Superior temporal gyrus (tissue), 1 donor: ENCODE measurements around the gene SLC13A4.
"Not testable (repeated sequence)": the region's sequence is repeated elsewhere in the genome, so short reads cannot be mapped to it uniquely, and the experiment has no call there.

ENCODE experiments used
- DNase-seq: peaks from one replicate; pipeline ENCODE4 v3.0.0-alpha.2; 2016; ENCODE audit errors: extremely low spot score

The SLC13A4 gene

GRCh38 chr7:135753616-135754413 lies 25.8 kb upstream of the SLC13A4 start:
- DNase-seq: no peak

- no peak for DNase-seq
Observed at GRCh38 chr7:135748770-135749169, 20.8 kb upstream of the SLC13A4 start, which contains the start of gene FAM180A. TSS of gene FAM180A (minus strand) at chr7:135748813. CDS start at chr7:135748580, 233 bp downstream.

- no peak for DNase-seq
Observed at GRCh38 chr7:135747366-135747765, 19.4 kb upstream of the SLC13A4 start.

- no peak for DNase-seq
Observed at GRCh38 chr7:135745703-135746312, 17.8 kb upstream of the SLC13A4 start.

- no peak for DNase-seq
Observed at GRCh38 chr7:135744938-135745702, 17.1 kb upstream of the SLC13A4 start.

- DNase-seq: no peak
Observed at GRCh38 chr7:135743907-135744731, 16.1 kb upstream of the SLC13A4 start.

GRCh38 chr7:135742371-135742770 lies 14.4 kb upstream of the SLC13A4 start:
- no peak for DNase-seq

GRCh38 chr7:135741905-135742304 lies 13.9 kb upstream of the SLC13A4 start:
- no peak for DNase-seq

- no peak for DNase-seq
Observed at GRCh38 chr7:135740889-135741288, 12.9 kb upstream of the SLC13A4 start.

- DNase-seq: not testable (repeated sequence)
Observed at GRCh38 chr7:135737306-135737647, 9.3 kb upstream of the SLC13A4 start.

GRCh38 chr7:135736586-135737305 lies 8.8 kb upstream of the SLC13A4 start:
- DNase-seq: no peak

- DNase-seq: no peak
Observed at GRCh38 chr7:135734343-135734689, 6.3 kb upstream of the SLC13A4 start.

GRCh38 chr7:135733603-135734342 lies 5.8 kb upstream of the SLC13A4 start:
- DNase-seq: no peak

- no peak for DNase-seq
Observed at GRCh38 chr7:135731131-135731530, 3.1 kb upstream of the SLC13A4 start.

GRCh38 chr7:135729230-135729629 lies 1.2 kb upstream of the SLC13A4 start:
- DNase-seq: no peak

- no peak for DNase-seq
Observed at GRCh38 chr7:135726911-135727673, 894 bp downstream of the SLC13A4 start.

GRCh38 chr7:135726276-135726788 lies 1.7 kb downstream of the SLC13A4 start:
- no peak for DNase-seq

GRCh38 chr7:135723411-135723810 lies 4.6 kb downstream of the SLC13A4 start:
- no peak for DNase-seq

- DNase-seq: no peak
Observed at GRCh38 chr7:135721198-135721820, 6.7 kb downstream of the SLC13A4 start.
